ENCODE results near the gene USF2. TPM values are rescaled to one million over a fixed set of nuclear protein-coding genes. Genes with fewer than 3 reads are reported as not detected.

The USF2 gene
- total and polyA plus RNA-seq, 10 of the 15 experiments (the other 5 are each of a cell fraction or from before 2014, with no cell fraction given): 0.56 to 157 (median 65.5) TPM

DNA sequence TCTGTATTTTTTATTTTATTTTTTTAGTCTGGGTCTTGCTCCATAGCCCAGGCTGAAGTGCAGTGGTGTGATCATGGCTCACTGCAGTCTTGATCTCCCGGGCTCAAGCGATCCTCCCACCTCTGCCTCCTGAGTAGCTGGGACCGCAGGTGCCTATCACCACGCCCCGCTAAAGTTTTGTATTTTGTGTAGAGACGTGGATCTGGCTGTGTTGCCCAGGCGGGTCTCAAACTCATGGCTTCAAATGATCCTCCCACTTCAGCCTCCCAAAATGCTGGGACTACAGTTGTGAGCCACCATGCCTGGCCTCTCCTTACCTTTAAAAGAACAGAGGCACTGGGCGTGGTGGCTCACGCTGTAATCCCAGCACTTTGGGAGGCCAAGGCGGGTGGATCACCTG, 19.0 kb downstream of the USF2 start:
- Histone ChIP-seq H2AFZ (ENCODE audit: control insufficient read depth, low read depth, low read length) (no peak overlapping the region), H3K27ac (ENCODE audit: control insufficient read depth, insufficient read depth) (no peak overlapping the region), H3K27me3 (replicated peaks in 1 of 2; ENCODE audit: control insufficient read depth in 2 of 2, insufficient read depth in 2 of 2, low read length in 1 of 2) (no peaks in the 10 kb centered on the region; a peak in 2 of 4 replicates), H3K36me3 (ENCODE audit: control insufficient read depth in 2 of 2, insufficient read depth in 2 of 2, low read length in 1 of 2) (no peaks in the 10 kb centered on the region), H3K4me2 (ENCODE audit: control insufficient read depth, insufficient read depth) (no peak overlapping the region), H3K4me3 (no peak overlapping the region), H4K20me1 (ENCODE audit: control insufficient read depth, insufficient read depth) (no peaks in the 10 kb centered on the region), H3K4me1 (ENCODE audit: control insufficient read depth, insufficient read depth, low read length) (no peaks in the 10 kb centered on the region), H3K9ac (ENCODE audit: control insufficient read depth, insufficient read depth, low read length) (no peak overlapping the region), H3K79me2 (ENCODE audit: control insufficient read depth, insufficient read depth, low read length) (no peaks in the 10 kb centered on the region), H3K9me3 (replicated peaks; ENCODE audit: control insufficient read depth, insufficient read depth, low read length) (no peaks in the 10 kb centered on the region)
- CTCF ChIA-PET: no interaction called here
- TF ChIP-seq TBL1XR1 (IDR thresholded peaks at IDR 0.05; ENCODE audit: low read depth, low read length) (no peak), TCF3 (IDR thresholded peaks at IDR 0.05; ENCODE audit: borderline replicate concordance, insufficient read depth, low read depth, low read length) (no peak), EED (IDR thresholded peaks at IDR 0.05; ENCODE audit: low read depth) (no peak), RAD21 (IDR thresholded peaks at IDR 0.05; ENCODE audit: insufficient read depth, low read depth, low read length) (no peak), MTA2 (IDR thresholded peaks at IDR 0.05; ENCODE audit: low read depth) (no peak), BACH1 (IDR thresholded peaks at IDR 0.05; ENCODE audit: borderline replicate concordance) (no peak), RCOR1 (conservative IDR thresholded peaks at IDR 0.05; ENCODE audit: low read depth, low read length) (no peak), RB1 (IDR thresholded peaks at IDR 0.05; ENCODE audit: borderline replicate concordance) (no peak), DPF2 (IDR thresholded peaks at IDR 0.05) (no peak), PAX8 (IDR thresholded peaks at IDR 0.05) (no peak), NR2C2 (IDR thresholded peaks at IDR 0.05; ENCODE audit: borderline replicate concordance, control insufficient read depth, insufficient read length, low read depth) (no peak), TARDBP (IDR thresholded peaks at IDR 0.05; ENCODE audit: borderline replicate concordance) (no peak), WRNIP1 (IDR thresholded peaks at IDR 0.05; ENCODE audit: borderline replicate concordance, low read depth, low read length) (no peak)
- TF ChIP-seq, protein P1, sequence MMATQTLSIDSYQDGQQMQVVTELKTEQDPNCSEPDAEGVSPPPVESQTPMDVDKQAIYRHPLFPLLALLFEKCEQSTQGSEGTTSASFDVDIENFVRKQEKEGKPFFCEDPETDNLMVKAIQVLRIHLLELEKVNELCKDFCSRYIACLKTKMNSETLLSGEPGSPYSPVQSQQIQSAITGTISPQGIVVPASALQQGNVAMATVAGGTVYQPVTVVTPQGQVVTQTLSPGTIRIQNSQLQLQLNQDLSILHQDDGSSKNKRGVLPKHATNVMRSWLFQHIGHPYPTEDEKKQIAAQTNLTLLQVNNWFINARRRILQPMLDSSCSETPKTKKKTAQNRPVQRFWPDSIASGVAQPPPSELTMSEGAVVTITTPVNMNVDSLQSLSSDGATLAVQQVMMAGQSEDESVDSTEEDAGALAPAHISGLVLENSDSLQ (IDR thresholded peaks at IDR 0.05): no peak
- BruUV-seq (replicated peaks): no TSS peak
- in situ Hi-C loops (cut with MboI) (no loop called here), intact Hi-C loops (cut with micrococcal nuclease; ENCODE audit: unreplicated experiment) (no loop called here)
- no peak for FAIRE-seq
- RAD21 ChIA-PET (ENCODE audit: unreplicated experiment): no interaction called here
- no peak for DNase-seq (ENCODE audit: low read depth, low spot score)
- 84% methylated on average over 10 of the region's 10 CpGs for WGBS (ENCODE audit: insufficient coverage, insufficient replicate concordance, low lambda C conversion rate, missing lambda C conversion rate)
- ATAC-seq: no peak
- POLR2A ChIA-PET: interaction anchor here (1.3 kb wide), 1 partner anchor 18 kb away, joined by 3 read pairs; no protein-coding TSS in a partner anchor
- SMC1A ChIA-PET (ENCODE audit: uncharacterized antibody, unreplicated experiment): interaction anchor here (0.7 to 1.7 kb wide), 4 partner anchors 9 to 146 kb away, joined by 3 read pairs; no protein-coding TSS in a partner anchor
